C1 segment of cervical spinal cord (tissue), 14 donors: Measurements from ENCODE around the gene GGCT.

Experiments
- DNase-seq, 14 donors: peaks; one replicate each; lab custom pipeline; 2025; lab: John Stamatoyannopoulos, UW

Gene GGCT

DNA sequence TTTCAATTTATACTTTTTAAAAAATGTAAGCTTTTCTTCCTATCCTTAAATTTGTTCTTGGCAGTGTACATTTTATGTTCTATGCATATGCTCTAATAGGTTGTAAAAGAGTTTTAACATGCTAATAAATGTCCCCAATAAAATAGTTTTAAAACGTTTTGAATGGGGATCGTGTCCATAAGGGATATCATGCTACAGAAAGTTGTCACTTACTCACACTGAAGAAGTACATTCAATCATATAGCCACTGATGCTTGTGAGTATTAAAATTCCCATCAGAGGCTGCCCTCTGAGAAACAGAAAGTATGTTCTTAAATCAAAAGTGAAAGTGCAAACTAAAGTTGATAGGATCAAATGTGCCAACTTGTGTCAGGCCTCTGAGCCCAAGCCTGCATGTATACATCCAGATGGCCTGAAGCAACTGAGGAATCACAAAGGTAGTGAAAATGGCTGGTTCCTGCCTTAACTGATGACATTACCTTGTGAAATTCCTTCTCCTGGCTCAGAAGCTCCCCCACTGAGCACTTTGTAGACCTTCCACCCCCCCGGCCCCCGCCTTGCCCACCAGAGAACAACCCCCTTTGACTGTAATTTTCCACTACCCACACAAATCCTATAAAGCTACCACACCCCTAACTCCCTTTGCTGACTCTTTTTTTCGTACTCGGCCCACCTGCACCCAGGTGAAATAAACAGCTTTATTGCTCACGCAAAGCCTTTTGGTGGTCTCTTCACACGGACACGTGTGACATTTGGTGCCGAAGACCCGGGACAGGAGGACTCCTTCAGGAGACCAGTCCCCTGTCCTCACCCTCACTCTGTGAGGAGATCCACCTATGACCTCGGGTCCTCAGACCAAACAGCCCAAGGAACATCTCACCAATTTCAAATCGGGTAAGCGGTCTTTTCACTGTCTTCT, 25.2 kb downstream of the GGCT start:
- DNase-seq = no peak

- peak in 12 of 14 donors; percentile 31 to 75 (median 67) for DNase-seq
Measured at GRCh38 chr7:30478349-30479201, 26.1 kb downstream of the GGCT start, which contains the start of gene NOD1. TSS of gene NOD1 (minus strand) at chr7:30478784. CDS start at chr7:30456921, 21,863 bp downstream.

DNA sequence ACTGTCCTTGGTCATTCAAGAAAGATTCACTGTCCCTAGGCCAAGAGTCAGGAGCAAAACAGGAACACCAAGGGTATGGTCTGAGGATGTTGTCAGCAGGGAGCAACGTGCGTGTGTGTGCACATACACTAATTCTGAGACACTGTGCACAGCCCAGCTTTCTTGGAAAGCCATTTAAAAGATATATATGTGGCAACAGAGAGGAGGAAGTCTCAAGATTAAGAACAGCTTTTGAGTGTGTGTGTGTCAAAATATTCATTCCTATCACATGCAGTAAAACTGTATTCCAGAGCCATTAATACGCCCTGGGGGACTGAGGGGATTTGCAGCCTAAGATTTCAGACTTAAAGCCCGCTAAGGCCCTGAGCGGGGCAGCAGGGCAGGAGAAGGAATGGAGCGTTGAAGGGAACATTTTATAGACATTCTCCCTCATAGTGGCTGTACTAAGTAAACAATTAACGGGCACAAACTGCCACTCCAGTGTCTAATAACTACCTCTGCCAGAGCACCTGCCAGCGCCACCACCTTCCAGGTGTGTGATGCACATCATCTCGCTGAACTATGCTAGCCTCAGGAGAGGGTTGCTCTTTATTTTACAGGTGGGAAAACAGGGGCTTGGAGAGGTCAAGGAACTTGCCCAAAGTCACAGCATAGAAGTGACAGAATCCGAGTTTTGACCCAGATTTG, 28.0 kb downstream of the GGCT start:
- DNase-seq = no peak

DNA sequence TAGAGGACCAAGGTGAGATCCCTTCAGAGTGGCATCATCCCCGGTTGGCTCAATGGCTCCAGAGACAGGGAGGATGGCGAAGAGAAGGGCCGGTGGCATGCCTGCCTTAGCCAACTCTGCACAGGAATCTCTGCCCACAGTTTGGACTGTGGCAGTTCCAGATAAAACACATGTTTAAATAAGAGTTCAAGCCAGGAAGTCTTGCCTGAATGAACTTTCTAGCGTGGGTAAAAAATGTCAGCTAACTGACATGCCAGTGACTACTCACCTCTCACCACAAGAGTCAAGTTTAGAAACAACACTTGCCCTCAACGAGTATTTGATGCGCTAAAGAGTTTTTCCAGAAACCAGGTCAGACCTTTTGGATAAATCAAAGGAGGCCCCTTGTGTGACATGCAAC, 29.0 kb downstream of the GGCT start:
- no peak for DNase-seq

DNA sequence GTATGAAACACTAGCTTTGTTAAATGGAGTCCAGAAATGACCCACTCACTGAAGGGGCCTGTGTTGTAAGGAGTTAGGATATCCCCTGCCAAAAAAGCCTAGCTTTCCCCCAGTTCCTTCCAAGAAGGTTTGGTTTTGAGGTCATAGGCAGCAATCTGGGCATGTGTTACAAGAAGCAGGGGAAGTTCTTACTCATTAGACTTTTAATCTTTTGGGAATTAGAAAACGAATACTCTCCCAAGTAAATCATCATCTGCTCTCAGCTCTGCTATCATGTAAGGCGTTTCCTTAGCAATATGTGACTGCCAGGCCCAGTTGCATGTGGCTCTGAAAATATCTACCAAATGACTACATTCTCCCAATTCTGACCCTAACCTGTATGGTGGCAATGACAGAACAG, 29.7 kb downstream of the GGCT start:
- no peak for DNase-seq

GRCh38 chr7:30474485-30474884, 30.1 kb downstream of the GGCT start:
- DNase-seq = no peak

GRCh38 chr7:30473903-30474302, 30.7 kb downstream of the GGCT start:
- DNase-seq = no peak

DNA sequence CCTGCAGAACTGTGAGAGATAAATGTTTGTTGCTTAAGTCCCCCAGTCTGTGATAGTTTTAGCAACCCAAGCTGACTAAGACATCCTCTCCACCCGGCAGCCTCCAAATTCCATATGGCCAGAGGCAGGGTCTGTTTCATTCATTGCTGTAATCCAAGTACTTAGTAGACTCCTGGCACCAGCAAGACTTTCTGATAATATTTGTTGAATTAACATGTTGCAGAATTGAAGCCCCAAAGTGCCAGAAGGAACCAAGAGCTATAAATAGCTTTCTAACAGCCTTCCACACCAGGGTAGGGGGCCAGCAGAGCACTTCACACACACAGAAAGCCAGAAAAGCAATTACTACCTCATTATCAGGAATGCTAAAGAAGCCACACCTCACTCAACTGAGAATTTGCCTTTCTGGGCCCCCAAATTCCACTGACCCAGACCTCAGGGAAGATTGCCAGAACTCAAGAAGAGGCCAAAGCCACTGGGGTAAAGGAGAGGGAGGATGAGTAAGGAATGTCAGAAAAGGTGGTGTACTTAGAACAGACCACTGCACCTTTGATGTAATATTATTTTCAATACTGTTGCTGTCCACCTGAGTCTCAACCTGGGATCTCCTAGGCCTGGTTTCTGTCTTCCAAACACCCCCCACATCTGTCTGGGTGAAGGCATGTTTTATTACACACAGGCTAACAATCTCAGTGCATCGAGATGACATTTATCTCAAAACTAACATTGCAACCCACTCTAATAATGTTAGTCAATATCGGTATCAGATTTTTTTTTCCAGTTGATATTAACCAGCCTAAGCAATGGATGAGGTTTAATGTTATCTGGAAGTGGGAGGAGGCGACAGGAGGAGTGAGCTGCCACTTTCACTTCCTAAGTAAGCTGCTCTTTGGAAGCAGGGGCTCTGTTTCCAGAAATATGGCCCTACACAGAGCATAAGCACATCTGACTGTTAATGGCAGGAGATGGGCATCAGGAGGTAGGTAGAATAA, 31.5 kb downstream of the GGCT start:
- DNase-seq = no peak

GRCh38 chr7:30472081-30472783, 32.4 kb downstream of the GGCT start:
- no peak for DNase-seq

DNA sequence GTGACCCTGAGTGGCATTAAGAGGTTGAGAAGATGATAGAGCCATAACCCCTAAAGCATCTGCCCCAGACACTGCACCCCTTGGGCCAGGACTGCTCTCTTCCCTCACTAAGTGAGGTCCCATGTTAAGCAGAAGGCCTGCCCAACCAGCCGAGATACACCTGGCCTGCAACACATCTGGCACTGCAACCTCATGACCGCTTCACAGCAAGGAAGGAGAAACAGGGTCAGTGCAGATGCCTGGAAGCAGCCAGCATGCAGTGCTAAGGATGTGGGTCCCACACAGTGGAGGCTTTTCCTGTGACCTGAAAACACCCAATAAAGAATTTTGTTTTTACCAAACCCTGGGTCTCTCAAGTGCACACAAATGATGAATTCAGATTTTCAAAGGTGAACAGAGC, 33.4 kb downstream of the GGCT start:
- no peak for DNase-seq

GRCh38 chr7:30470771-30471170, 33.9 kb downstream of the GGCT start:
- DNase-seq = peak in 2 of 14 donors; percentile 26 to 36

DNA sequence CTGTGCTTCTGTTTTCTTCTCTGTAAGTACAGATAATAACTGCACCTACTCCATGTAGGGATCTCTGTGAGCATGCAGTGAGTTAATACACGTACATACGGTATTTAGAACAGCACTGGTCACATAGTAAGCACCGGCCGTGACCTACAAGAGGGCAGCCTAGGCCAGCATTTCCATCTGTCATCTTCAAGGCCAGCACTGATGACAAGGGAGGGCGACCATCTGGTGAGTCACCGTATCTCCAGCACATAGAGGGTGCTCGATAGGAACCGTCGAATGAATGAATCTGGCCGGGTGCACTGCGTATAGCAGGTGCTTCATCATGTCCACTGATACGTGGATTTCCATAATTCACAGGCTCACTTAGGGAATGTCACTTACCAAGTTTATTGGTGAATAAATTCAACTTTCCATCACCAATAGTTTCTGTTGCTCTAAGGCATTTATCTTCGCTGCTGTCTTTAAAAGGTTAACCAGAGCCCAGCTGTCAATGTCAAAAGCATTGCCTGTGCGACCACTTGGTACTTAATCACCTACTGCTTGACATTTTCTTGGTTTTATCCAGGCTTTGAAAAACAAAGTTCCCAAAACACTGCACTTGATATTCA, 34.4 kb downstream of the GGCT start:
- DNase-seq = peak in 1 of 14 donors; percentile 85

DNA sequence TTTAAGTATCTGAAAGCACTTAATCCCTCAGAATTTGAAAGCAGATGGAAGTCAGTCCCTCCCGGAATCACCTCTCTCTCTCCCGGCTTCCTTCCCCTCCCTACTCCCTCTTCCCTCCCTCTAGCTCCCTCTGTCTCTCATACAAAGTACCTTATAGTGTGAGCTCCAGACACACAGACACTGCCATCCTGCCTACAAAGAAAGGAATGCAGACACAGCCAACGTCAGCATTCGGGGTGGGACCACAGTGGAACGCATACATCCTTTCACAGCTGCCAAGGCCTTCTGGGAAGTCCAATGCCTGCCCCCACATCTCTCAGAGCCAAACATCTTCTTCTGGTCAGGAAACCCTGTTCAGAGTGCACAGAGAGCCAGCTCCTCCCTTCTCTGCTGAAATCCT, 35.3 kb downstream of the GGCT start:
- peak in 3 of 14 donors; percentile 13 to 64 (median 63) for DNase-seq

DNA sequence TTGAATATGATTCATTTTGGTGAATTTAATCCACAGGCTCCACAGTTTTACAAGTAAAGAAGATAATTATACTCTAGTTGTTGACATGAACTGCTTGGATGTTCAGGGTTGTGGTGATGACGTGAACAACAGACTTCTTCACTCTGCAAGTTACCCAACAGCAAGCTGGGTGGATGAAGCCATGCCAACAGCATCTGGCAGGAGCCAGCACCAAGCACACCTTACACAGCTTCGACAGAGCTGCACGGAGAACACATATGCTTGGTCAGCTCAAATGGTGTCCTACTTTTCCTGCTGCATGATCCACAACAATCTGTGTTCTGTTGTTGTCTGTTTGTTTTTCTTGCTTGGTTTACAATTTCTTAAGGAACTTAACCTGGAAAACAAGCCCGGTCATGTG, 35.8 kb downstream of the GGCT start:
- no peak for DNase-seq

DNA sequence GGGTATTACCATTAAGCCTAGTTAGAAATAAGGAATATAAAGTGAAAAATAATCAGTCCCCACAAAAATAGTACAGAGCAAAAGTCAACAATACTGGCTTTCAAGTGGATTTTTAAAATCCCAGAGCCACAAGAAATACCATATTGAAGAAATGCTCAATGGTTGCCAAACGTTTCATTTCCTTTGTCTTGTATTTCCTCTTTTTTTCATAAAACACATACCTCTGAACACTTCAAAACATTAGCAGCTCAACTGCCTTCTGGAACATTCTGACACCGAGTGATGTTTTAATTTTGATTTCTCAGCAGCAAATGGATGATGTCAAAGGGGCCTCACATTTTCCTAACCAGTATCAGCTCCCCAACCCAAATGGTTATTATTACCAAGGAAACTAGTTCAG, 36.6 kb downstream of the GGCT start:
- no peak for DNase-seq

DNA sequence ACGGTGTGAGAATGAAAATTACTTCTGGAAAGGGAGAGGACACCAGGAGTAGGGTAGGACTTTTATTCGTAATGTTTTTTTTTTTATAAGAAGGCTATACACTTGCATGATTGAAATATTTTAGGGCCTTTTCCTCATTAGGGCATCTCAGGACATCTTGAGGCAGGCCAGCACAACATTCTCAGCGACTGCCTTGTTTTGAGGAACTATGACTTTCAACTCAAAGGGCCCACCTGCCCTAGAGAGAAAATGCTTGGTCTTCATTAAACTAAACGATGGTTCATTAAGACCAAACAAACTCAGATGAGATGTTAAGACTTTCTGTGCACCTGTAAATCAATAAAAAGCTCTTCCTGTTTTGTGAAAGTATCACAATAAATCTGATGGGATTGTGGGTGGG, 37.4 kb downstream of the GGCT start:
- no peak for DNase-seq

DNA sequence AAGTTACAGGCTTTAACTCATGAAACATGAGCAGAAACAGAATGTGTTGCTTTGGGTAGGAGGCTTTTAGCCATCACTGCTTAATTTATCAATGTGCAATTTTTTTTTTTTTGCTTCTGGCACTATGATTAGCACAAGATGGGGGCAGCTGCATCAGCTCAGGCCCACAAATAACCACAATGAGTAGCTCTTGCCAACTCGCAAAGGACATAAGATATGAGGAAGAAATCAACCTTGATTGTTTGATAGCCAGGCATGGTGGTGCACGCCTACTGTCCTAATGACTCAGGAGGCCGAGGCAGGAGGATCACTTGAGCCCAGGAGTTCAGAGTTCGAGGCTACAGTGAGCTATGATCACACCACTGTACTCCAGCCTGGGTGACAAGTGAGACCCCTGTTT, 38.4 kb downstream of the GGCT start:
- DNase-seq = no peak

- peak in 1 of 14 donors; percentile 77 for DNase-seq
Measured at GRCh38 chr7:30465811-30466180, 38.8 kb downstream of the GGCT start.

DNA sequence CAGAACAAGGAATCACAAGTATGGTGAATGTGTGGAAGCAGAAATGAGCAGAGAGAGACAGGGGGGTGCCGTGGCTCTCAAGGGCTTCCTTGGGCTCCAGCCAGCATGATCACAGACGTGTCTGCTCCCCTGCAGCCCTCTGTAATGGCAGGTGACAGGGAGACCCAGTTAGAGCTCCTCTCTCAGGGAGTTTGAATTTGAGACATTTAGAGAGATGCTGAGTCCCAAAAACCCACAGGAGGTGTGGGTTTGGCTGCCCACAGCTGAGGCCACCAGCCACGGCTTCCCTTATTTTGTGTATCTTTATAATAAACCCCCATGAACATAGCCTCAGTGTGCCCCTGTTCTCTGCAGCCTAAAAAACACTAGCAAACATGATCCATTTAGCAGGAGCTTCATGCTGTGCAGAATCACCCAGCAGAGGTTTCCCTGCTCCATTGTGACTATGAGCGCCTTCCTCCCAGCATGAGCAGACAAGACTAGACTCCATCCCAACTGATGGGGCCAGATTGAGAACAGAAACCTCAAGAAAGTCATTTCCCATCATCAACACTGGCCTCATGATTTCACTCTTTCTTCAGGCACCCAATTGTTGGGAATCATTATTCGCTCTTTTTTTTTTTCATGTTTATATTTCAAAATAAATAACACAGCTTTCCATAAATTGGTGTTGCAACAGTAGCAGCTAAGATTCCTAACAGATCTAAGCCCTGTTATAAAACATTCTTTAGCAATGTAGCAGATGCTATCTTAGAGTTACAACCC, 39.4 kb downstream of the GGCT start:
- peak in 1 of 14 donors; percentile 41 for DNase-seq
